A673 (cell line): ENCODE measurements around the gene RNU5D-1. TPM values are rescaled to one million over a fixed set of nuclear protein-coding genes. Genes with fewer than 3 reads are reported as not detected.
A peak's percentile ranks its signal among the peaks of the same experiment; 100 is the strongest.
"Not testable (repeated sequence)": the region's sequence is repeated elsewhere in the genome, so short reads cannot be mapped to it uniquely, and the experiment has no call there.

Experiments
- BruUV-seq: library from RNA; stranded (reverse); fragments of 400-500 nt; replicated peaks from 2 replicates; lab custom pipeline; 2021; lab: Mats Ljungman, UMichigan
- CTCF ChIA-PET: fragments of 300-600 bp; sonication (Branson Sonifier 250); formaldehyde crosslinking; loops from one replicate; lab custom pipeline; 2022; ENCODE audit warnings: antibody characterized with exemption; lab: Charles Lee
- POLR2A ChIA-PET: fragments of 300-600 bp; sonication (Branson Sonifier 250); formaldehyde crosslinking; loops from one replicate; lab custom pipeline; 2022; ENCODE audit warnings: antibody characterized with exemption; ENCODE audit not compliant: low non-redundant PET; lab: Charles Lee
- DNase-seq: peaks from one replicate; pipeline ENCODE4 v3.0.0-alpha.2; 2015; ENCODE audit warnings: low spot score
- H3K27ac ChIP-seq: fragments of 200-600 bp; sonication (generic); 2 replicates; pipeline ENCODE4 v1.5.1; 2016; ENCODE audit warnings: mixed run types, low read depth, mild to moderate bottlenecking, mixed read lengths, antibody characterized with exemption, low read length; ENCODE audit not compliant: poor library complexity, severe bottlenecking
- H3K27me3 ChIP-seq: fragments of 200-600 bp; sonication (generic); replicated peaks from 2 replicates; pipeline ENCODE4 v1.6.1; 2017; ENCODE audit warnings: mixed run types, low read depth, mild to moderate bottlenecking, mixed read lengths, antibody characterized with exemption, low read length; ENCODE audit not compliant: insufficient read depth, poor library complexity
- H3K36me3 ChIP-seq: fragments of 200-600 bp; sonication (generic); 2 replicates; pipeline ENCODE4 v1.6.1; 2016; ENCODE audit warnings: mixed run types, mild to moderate bottlenecking, mixed read lengths, antibody characterized with exemption, low read length; ENCODE audit not compliant: insufficient read depth, poor library complexity, severe bottlenecking
- H3K4me1 ChIP-seq: fragments of 200-600 bp; sonication (generic); 2 replicates; pipeline ENCODE4 v1.6.1; 2017; ENCODE audit warnings: mixed run types, mild to moderate bottlenecking, mixed read lengths, antibody characterized with exemption, low read length; ENCODE audit not compliant: insufficient read depth, poor library complexity, severe bottlenecking
- H3K4me3 ChIP-seq: fragments of 200-600 bp; sonication (generic); 2 replicates; pipeline ENCODE4 v1.5.1; 2016; ENCODE audit warnings: low read depth, mixed run types, mild to moderate bottlenecking, mixed read lengths, low read length; ENCODE audit not compliant: poor library complexity, severe bottlenecking
- H3K9me3 ChIP-seq: fragments of 200-600 bp; sonication (generic); 2 replicates; pipeline ENCODE4 v1.6.1; 2016; ENCODE audit warnings: mixed run types, low read depth, mild to moderate bottlenecking, mixed read lengths, antibody characterized with exemption, low read length; ENCODE audit not compliant: poor library complexity, severe bottlenecking
- CTCF ChIP-seq: fragments of 300-800, 200-600 bp; sonication (generic); conservative IDR thresholded peaks from 2 replicates; pipeline ENCODE4 v1.5.1; 2017; ENCODE audit warnings: low read depth, mild to moderate bottlenecking, antibody characterized with exemption, low read length, moderate library complexity, mixed read lengths
- EZH2 ChIP-seq: fragments of 200-600 bp; sonication (generic); IDR thresholded peaks from 2 replicates; pipeline ENCODE4 v1.6.1; 2017; ENCODE audit warnings: borderline replicate concordance, low read depth, mild to moderate bottlenecking, mixed read lengths, antibody characterized with exemption, low read length; ENCODE audit not compliant: poor library complexity, severe bottlenecking
- intact Hi-C: fragments of 100-400 bp; cut with micrococcal nuclease; formaldehyde crosslinking; loops from one replicate; pipeline ENCODE4 v1.10.0; 2022; ENCODE audit not compliant: unreplicated experiment
- total RNA-seq: library from RNA; stranded (reverse); gene quantifications from 2 replicates; pipeline ENCODE4 v1.2.3, GENCODE V29; 2021

Gene RNU5D-1
- total RNA-seq, 1 experiment from 2014 or later, result not detected

- peaks cover 7% of the 10 kb centered on the region for H3K4me1 ChIP-seq
- CTCF ChIA-PET, result no interaction called here
- H3K36me3 ChIP-seq, result peaks cover 54% of the 10 kb centered on the region
- POLR2A ChIA-PET, result interaction anchor here (1.0 kb wide), 1 partner anchor 46 kb away, joined by 3 read pairs; no protein-coding TSS in a partner anchor
- no peak for DNase-seq
- H3K4me3 ChIP-seq, result peak overlapping the region; percentile 90
- H3K9me3 ChIP-seq, result no peaks in the 10 kb centered on the region
- H3K27me3 ChIP-seq, result no peaks in the 10 kb centered on the region
- TF ChIP-seq CTCF, result no peak
- intact Hi-C loops, result loop anchor here (2.0 to 5.0 kb wide), 2 partner anchors 34 to 61 kb away; no protein-coding TSS in a partner anchor
- TSS peak; percentile 47 for BruUV-seq
- H3K27ac ChIP-seq, result peak overlapping the region; percentile 94
These were observed 45.2 kb upstream of the RNU5D-1 start for GRCh38 chr1:44775930-44776729.

- TF ChIP-seq EZH2, result no peak
- no peak for TF ChIP-seq CTCF
- Histone ChIP-seq H3K27ac (peak within 1 kb of the TSS; percentile 94), H3K9me3 (no peaks in the 10 kb centered on the region), H3K4me1 (peaks cover 7% of the 10 kb centered on the region), H3K4me3 (peak within 1 kb of the TSS; percentile 90), H3K27me3 (no peaks in the 10 kb centered on the region), H3K36me3 (peaks cover 46% of the 10 kb centered on the region)
- intact Hi-C loops, result loop anchor here (5.0 kb wide), 1 partner anchor 33 kb away; no protein-coding TSS in a partner anchor
- peak; percentile 97 for DNase-seq
- no TSS peak for BruUV-seq
- CTCF ChIA-PET, result no interaction called here
- POLR2A ChIA-PET, result interaction anchor here (0.6 to 1.0 kb wide), 6 partner anchors 9 to 526 kb away, joined by 3 to 12 read pairs (median 3); partner anchors contain the start of gene UROD
These were observed 44.3 kb upstream of the RNU5D-1 start, which contains the start of gene RPS8 for GRCh38 chr1:44775078-44775929. TSS of gene RPS8 (plus strand) at chr1:44775540. CDS start at chr1:44775597, 57 bp downstream.

- peaks cover 64% of the 10 kb centered on the region for H3K36me3 ChIP-seq
- H3K4me3 ChIP-seq, H3K4me1 ChIP-seq, intact Hi-C loops, CTCF ChIA-PET, H3K9me3 ChIP-seq, H3K27me3 ChIP-seq, DNase-seq, BruUV-seq, H3K27ac ChIP-seq: not testable (repeated sequence)
- POLR2A ChIA-PET, result interaction anchor here (0.6 to 0.8 kb wide), 2 partner anchors 9 to 1417 kb away, joined by 3 to 12 read pairs; partner anchors contain the start of gene RPS8
These were observed 35.5 kb upstream of the RNU5D-1 start for GRCh38 chr1:44766421-44766820.
